MCF 10A (cell line): Measurements from ENCODE around the gene FZD8. TPM values are rescaled to one million over a fixed set of nuclear protein-coding genes. Genes with fewer than 3 reads are reported as not detected.

ENCODE experiments used
- BruUV-seq: library from RNA; stranded (reverse); fragments of 400-500 nt; replicated peaks from 2 replicates; lab custom pipeline; 2021; lab: Mats Ljungman, UMichigan
- CTCF ChIA-PET: fragments of 300-600 bp; sonication (Branson Sonifier 250); formaldehyde crosslinking; extraction: SDS; loops from one replicate; lab custom pipeline; 2021; ENCODE audit warnings: antibody characterized with exemption, inconsistent platforms; lab: Yijun Ruan, JAX
- POLR2A ChIA-PET: fragments of 300-600, 350-650 bp; sonication (Branson Sonifier 250); formaldehyde crosslinking; extraction: SDS; loops from one replicate; lab custom pipeline; 2020; ENCODE audit warnings: antibody characterized with exemption, inconsistent platforms; lab: Yijun Ruan, JAX
- DNase-seq: peaks from one replicate; pipeline ENCODE4 v3.0.0-alpha.2; 2018; ENCODE audit not compliant: unreplicated experiment
- H3K27ac Mint-ChIP-seq: one replicate; pipeline ENCODE4 v1.8.0; 2022; ENCODE audit warnings: mild to moderate bottlenecking, low read depth, mixed read lengths; ENCODE audit not compliant: unreplicated experiment
- H3K27me3 Mint-ChIP-seq: one replicate; pipeline ENCODE4 v1.8.0; 2022; ENCODE audit warnings: mixed read lengths; ENCODE audit not compliant: insufficient read depth, unreplicated experiment
- H3K36me3 Mint-ChIP-seq: one replicate; pipeline ENCODE4 v1.8.0; 2022; ENCODE audit warnings: mild to moderate bottlenecking, moderate library complexity, mixed read lengths; ENCODE audit not compliant: insufficient read depth, unreplicated experiment
- H3K4me1 Mint-ChIP-seq: one replicate; pipeline ENCODE4 v1.8.0; 2022; ENCODE audit warnings: mixed read lengths; ENCODE audit not compliant: insufficient read depth, unreplicated experiment
- H3K4me3 Mint-ChIP-seq: one replicate; pipeline ENCODE4 v1.8.0; 2022; ENCODE audit warnings: mild to moderate bottlenecking, moderate library complexity, mixed read lengths; ENCODE audit not compliant: unreplicated experiment
- H3K9me3 Mint-ChIP-seq: one replicate; pipeline ENCODE4 v1.8.0; 2022; ENCODE audit warnings: mixed read lengths; ENCODE audit not compliant: unreplicated experiment
- intact Hi-C: fragments of 100-400 bp; cut with micrococcal nuclease; formaldehyde crosslinking; loops from 2 replicates; pipeline ENCODE4 v1.14.1; 2022
- total RNA-seq: library from RNA; stranded (reverse); gene quantifications from 2 replicates; pipeline ENCODE4 v1.2.3, GENCODE V29; 2022
- TF ChIP-seq, protein P1 (sequence below): fragments of 200-600 bp; IDR thresholded peaks from one replicate; pipeline ENCODE4 v1.8.0; 2022; ENCODE audit warnings: antibody characterized with exemption, mild to moderate bottlenecking; ENCODE audit not compliant: unreplicated experiment

FZD8 gene
- total RNA-seq, 1 experiment from 2014 or later = 9.8 TPM

- ChIA-PET POLR2A (no interaction called here), CTCF (interaction anchor here (1.0 to 1.8 kb wide), 2 partner anchors 31 to 41 kb away, joined by 5 read pairs; no protein-coding TSS in a partner anchor)
- Mint-ChIP-seq H3K9me3 (peaks cover 9% of the 10 kb centered on the region), H3K36me3 (no peaks in the 10 kb centered on the region), H3K27me3 (peaks cover 21% of the 10 kb centered on the region), H3K4me1 (no peaks in the 10 kb centered on the region), H3K27ac (no peak overlapping the region), H3K4me3 (no peak overlapping the region)
- TF ChIP-seq, protein P1, sequence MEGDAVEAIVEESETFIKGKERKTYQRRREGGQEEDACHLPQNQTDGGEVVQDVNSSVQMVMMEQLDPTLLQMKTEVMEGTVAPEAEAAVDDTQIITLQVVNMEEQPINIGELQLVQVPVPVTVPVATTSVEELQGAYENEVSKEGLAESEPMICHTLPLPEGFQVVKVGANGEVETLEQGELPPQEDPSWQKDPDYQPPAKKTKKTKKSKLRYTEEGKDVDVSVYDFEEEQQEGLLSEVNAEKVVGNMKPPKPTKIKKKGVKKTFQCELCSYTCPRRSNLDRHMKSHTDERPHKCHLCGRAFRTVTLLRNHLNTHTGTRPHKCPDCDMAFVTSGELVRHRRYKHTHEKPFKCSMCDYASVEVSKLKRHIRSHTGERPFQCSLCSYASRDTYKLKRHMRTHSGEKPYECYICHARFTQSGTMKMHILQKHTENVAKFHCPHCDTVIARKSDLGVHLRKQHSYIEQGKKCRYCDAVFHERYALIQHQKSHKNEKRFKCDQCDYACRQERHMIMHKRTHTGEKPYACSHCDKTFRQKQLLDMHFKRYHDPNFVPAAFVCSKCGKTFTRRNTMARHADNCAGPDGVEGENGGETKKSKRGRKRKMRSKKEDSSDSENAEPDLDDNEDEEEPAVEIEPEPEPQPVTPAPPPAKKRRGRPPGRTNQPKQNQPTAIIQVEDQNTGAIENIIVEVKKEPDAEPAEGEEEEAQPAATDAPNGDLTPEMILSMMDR = no peak
- no TSS peak for BruUV-seq
- intact Hi-C loops = no loop called here
- DNase-seq = no peak
Observed at GRCh38 chr10:35594115-35595079, 47.7 kb downstream of the FZD8 start.

DNA sequence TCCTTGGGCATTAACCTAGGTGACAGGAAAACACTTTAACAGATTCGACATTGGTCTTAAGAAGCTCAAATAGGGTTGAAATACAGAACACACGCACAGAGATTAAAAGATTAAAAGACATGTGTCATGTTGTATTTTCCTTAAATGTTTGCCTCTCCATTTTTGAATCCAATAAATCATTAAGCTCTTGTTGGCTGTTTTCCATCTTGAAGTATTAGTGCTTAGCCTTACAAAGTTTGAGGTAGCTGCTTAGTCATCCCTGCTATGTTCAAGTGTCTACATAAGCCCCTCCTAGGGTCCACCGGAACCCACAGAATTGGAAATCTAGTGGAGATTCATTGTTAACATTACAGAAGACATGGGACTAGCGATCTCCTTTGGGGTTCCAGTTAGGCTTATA lies 49.7 kb downstream of the FZD8 start:
- Mint-ChIP-seq H3K27me3 (peaks cover 20% of the 10 kb centered on the region), H3K27ac (no peak overlapping the region), H3K9me3 (peaks cover 9% of the 10 kb centered on the region), H3K36me3 (no peaks in the 10 kb centered on the region), H3K4me3 (no peak overlapping the region), H3K4me1 (no peaks in the 10 kb centered on the region)
- ChIA-PET CTCF (interaction anchor here (1.3 kb wide), 1 partner anchor 29 kb away, joined by 6 read pairs; no protein-coding TSS in a partner anchor), POLR2A (no interaction called here)
- intact Hi-C loops = no loop called here
- no peak for DNase-seq
- no TSS peak for BruUV-seq
- TF ChIP-seq, protein P1 = no peak

DNA sequence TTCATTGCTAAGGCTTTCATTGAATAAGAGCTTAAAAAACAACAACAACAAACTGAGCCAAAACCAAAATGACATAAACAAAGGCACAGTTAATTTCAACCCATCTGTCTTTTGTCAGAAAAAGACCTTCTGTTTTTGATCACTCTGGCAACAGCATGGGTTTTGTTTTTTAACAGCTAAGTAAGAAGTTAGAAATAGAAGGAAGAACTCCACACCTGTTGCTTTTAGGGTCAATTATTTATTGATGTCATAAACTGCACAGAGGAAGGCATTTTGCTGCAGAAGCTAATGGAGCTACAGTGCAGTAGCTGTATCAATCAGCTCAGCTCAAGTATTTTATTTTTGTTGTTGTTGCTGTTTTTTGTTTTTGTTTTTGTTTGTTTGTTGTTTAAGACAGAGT lies 53.3 kb downstream of the FZD8 start:
- ChIA-PET POLR2A (no interaction called here), CTCF (interaction anchor here (0.6 to 1.3 kb wide), 8 partner anchors 10 to 1191 kb away, joined by 3 to 5 read pairs (median 4); no protein-coding TSS in a partner anchor)
- intact Hi-C loops = no loop called here
- Mint-ChIP-seq H3K4me1 (peaks cover 6% of the 10 kb centered on the region), H3K27ac (no peak overlapping the region), H3K27me3 (peaks cover 28% of the 10 kb centered on the region), H3K9me3 (peaks cover 9% of the 10 kb centered on the region), H3K36me3 (no peaks in the 10 kb centered on the region), H3K4me3 (no peak overlapping the region)
- no TSS peak for BruUV-seq
- no peak for DNase-seq
- TF ChIP-seq, protein P1 = no peak

Other genes with a start within 250 kb of the FZD8 start
- not detected in 2 replicates for gene GJD4, start 37.0 kb downstream of the FZD8 start, total RNA-seq